A673 (cell line): ENCODE data around the gene PIPOX. TPM values are rescaled to one million over a fixed set of nuclear protein-coding genes. Genes with fewer than 3 reads are reported as not detected.

ENCODE experiments used
- BruUV-seq: library from RNA; stranded (reverse); fragments of 400-500 nt; replicated peaks from 2 replicates; lab custom pipeline; 2021; lab: Mats Ljungman, UMichigan
- CTCF ChIA-PET: fragments of 300-600 bp; sonication (Branson Sonifier 250); formaldehyde crosslinking; loops from one replicate; lab custom pipeline; 2022; ENCODE audit warnings: antibody characterized with exemption; lab: Charles Lee
- POLR2A ChIA-PET: fragments of 300-600 bp; sonication (Branson Sonifier 250); formaldehyde crosslinking; loops from one replicate; lab custom pipeline; 2022; ENCODE audit warnings: antibody characterized with exemption; ENCODE audit not compliant: low non-redundant PET; lab: Charles Lee
- DNase-seq: peaks from one replicate; pipeline ENCODE4 v3.0.0-alpha.2; 2015; ENCODE audit warnings: low spot score
- H3K27ac ChIP-seq: fragments of 200-600 bp; sonication (generic); 2 replicates; pipeline ENCODE4 v1.5.1; 2016; ENCODE audit warnings: mixed run types, low read depth, mild to moderate bottlenecking, mixed read lengths, antibody characterized with exemption, low read length; ENCODE audit not compliant: poor library complexity, severe bottlenecking
- H3K27me3 ChIP-seq: fragments of 200-600 bp; sonication (generic); replicated peaks from 2 replicates; pipeline ENCODE4 v1.6.1; 2017; ENCODE audit warnings: mixed run types, low read depth, mild to moderate bottlenecking, mixed read lengths, antibody characterized with exemption, low read length; ENCODE audit not compliant: insufficient read depth, poor library complexity
- H3K36me3 ChIP-seq: fragments of 200-600 bp; sonication (generic); 2 replicates; pipeline ENCODE4 v1.6.1; 2016; ENCODE audit warnings: mixed run types, mild to moderate bottlenecking, mixed read lengths, antibody characterized with exemption, low read length; ENCODE audit not compliant: insufficient read depth, poor library complexity, severe bottlenecking
- H3K4me1 ChIP-seq: fragments of 200-600 bp; sonication (generic); 2 replicates; pipeline ENCODE4 v1.6.1; 2017; ENCODE audit warnings: mixed run types, mild to moderate bottlenecking, mixed read lengths, antibody characterized with exemption, low read length; ENCODE audit not compliant: insufficient read depth, poor library complexity, severe bottlenecking
- H3K4me3 ChIP-seq: fragments of 200-600 bp; sonication (generic); 2 replicates; pipeline ENCODE4 v1.5.1; 2016; ENCODE audit warnings: low read depth, mixed run types, mild to moderate bottlenecking, mixed read lengths, low read length; ENCODE audit not compliant: poor library complexity, severe bottlenecking
- H3K9me3 ChIP-seq: fragments of 200-600 bp; sonication (generic); 2 replicates; pipeline ENCODE4 v1.6.1; 2016; ENCODE audit warnings: mixed run types, low read depth, mild to moderate bottlenecking, mixed read lengths, antibody characterized with exemption, low read length; ENCODE audit not compliant: poor library complexity, severe bottlenecking
- CTCF ChIP-seq: fragments of 300-800, 200-600 bp; sonication (generic); conservative IDR thresholded peaks from 2 replicates; pipeline ENCODE4 v1.5.1; 2017; ENCODE audit warnings: low read depth, mild to moderate bottlenecking, antibody characterized with exemption, low read length, moderate library complexity, mixed read lengths
- EZH2 ChIP-seq: fragments of 200-600 bp; sonication (generic); IDR thresholded peaks from 2 replicates; pipeline ENCODE4 v1.6.1; 2017; ENCODE audit warnings: borderline replicate concordance, low read depth, mild to moderate bottlenecking, mixed read lengths, antibody characterized with exemption, low read length; ENCODE audit not compliant: poor library complexity, severe bottlenecking
- intact Hi-C: fragments of 100-400 bp; cut with micrococcal nuclease; formaldehyde crosslinking; loops from one replicate; pipeline ENCODE4 v1.10.0; 2022; ENCODE audit not compliant: unreplicated experiment
- total RNA-seq: library from RNA; stranded (reverse); gene quantifications from 2 replicates; pipeline ENCODE4 v1.2.3, GENCODE V29; 2021

Gene PIPOX
- total RNA-seq, 1 experiment from 2014 or later: 8.8 TPM

GRCh38 chr17:29093090-29093871 lies 50.3 kb downstream of the PIPOX start:
- intact Hi-C loops: no loop called here
- Histone ChIP-seq H3K27me3 (no peaks in the 10 kb centered on the region), H3K27ac (no peak overlapping the region), H3K36me3 (peaks cover 24% of the 10 kb centered on the region), H3K9me3 (no peaks in the 10 kb centered on the region), H3K4me3 (no peak overlapping the region), H3K4me1 (peaks cover 48% of the 10 kb centered on the region)
- TF ChIP-seq CTCF (no peak), EZH2 (no peak)
- ChIA-PET POLR2A (no interaction called here), CTCF (no interaction called here)
- BruUV-seq: no TSS peak
- no peak for DNase-seq

- H3K36me3 ChIP-seq: peaks cover 26% of the 10 kb centered on the region
- no peak for TF ChIP-seq CTCF
- no peak for TF ChIP-seq EZH2
- CTCF ChIA-PET: no interaction called here
- no peaks in the 10 kb centered on the region for H3K27me3 ChIP-seq
- no peak for DNase-seq
- POLR2A ChIA-PET: no interaction called here
- no peak overlapping the region for H3K27ac ChIP-seq
- H3K4me3 ChIP-seq: no peak overlapping the region
- no peaks in the 10 kb centered on the region for H3K9me3 ChIP-seq
- intact Hi-C loops: no loop called here
- H3K4me1 ChIP-seq: peaks cover 48% of the 10 kb centered on the region
- no TSS peak for BruUV-seq
These were observed 51.3 kb downstream of the PIPOX start for GRCh38 chr17:29094101-29094708.

- TF ChIP-seq EZH2 (no peak), CTCF (no peak)
- BruUV-seq: no TSS peak
- H3K4me3 ChIP-seq: no peak overlapping the region
- no peaks in the 10 kb centered on the region for H3K27me3 ChIP-seq
- intact Hi-C loops: no loop called here
- H3K4me1 ChIP-seq: peaks cover 41% of the 10 kb centered on the region
- CTCF ChIA-PET: no interaction called here
- H3K9me3 ChIP-seq: no peaks in the 10 kb centered on the region
- peaks cover 23% of the 10 kb centered on the region for H3K36me3 ChIP-seq
- DNase-seq: no peak
- H3K27ac ChIP-seq: peak overlapping the region; percentile 22
- POLR2A ChIA-PET: interaction anchor here (0.8 kb wide), 1 partner anchor 130 kb away, joined by 3 read pairs; no protein-coding TSS in a partner anchor
These were observed 52.5 kb downstream of the PIPOX start for GRCh38 chr17:29095439-29095838.
